Thoracic aorta (tissue), 2 donors: Measurements from ENCODE around the gene SOX6. TPM values are rescaled to one million over a fixed set of nuclear protein-coding genes. Genes with fewer than 3 reads are reported as not detected.

ENCODE experiments used
- ATAC-seq: fragments of 150-250 bp; one replicate; pipeline ENCODE4 v1.8.0; 2017; ENCODE audit warnings: low read depth; ENCODE audit not compliant: insufficient number of reproducible peaks, low FRiP score
- DNase-seq: peaks from one replicate; pipeline ENCODE4 v3.0.0-alpha.2; 2020; ENCODE audit warnings: low spot score
- H3K27ac ChIP-seq, 2 donors: fragments of 200-600 bp; sonication (generic); 1 replicate in 1 of 2; 2 replicates in 1 of 2; pipeline ENCODE4 v1.5.1; 2016; ENCODE audit warnings: mild to moderate bottlenecking in 2 of 2, moderate library complexity in 2 of 2
- H3K27me3 ChIP-seq: fragments of 200-600 bp; sonication (generic); replicated peaks from 2 replicates; pipeline ENCODE4 v1.6.0; 2016; ENCODE audit warnings: mild to moderate bottlenecking; ENCODE audit not compliant: insufficient read depth
- H3K36me3 ChIP-seq: fragments of 200-600 bp; sonication (generic); one replicate; pipeline ENCODE4 v1.5.1; 2016
- H3K4me1 ChIP-seq, 2 donors: fragments of 200-600 bp; sonication (generic); 1 replicate in 1 of 2; 2 replicates in 1 of 2; pipeline versions ENCODE4 v1.5.1 to v1.6.0; 2016; ENCODE audit warnings: low read depth in 2 of 2, mild to moderate bottlenecking in 1 of 2; ENCODE audit not compliant: control insufficient read depth in 1 of 2
- H3K4me3 ChIP-seq: fragments of 200-600 bp; sonication (generic); 2 replicates; pipeline ENCODE4 v1.5.1; 2016; ENCODE audit warnings: mild to moderate bottlenecking
- H3K9me3 ChIP-seq: fragments of 200-600 bp; sonication (generic); 2 replicates; pipeline ENCODE4 v1.5.1; 2016
- total RNA-seq, 2 donors: library from RNA; depleted of rRNA; stranded (reverse); fragments of >200 nt; gene quantifications; one replicate each; pipeline versions ENCODE4 v1.1.0 to v1.2.3, GENCODE V29; 2016
- TF ChIP-seq, protein P1 (sequence below): fragments of 200-600 bp; sonication (generic); IDR thresholded peaks from one replicate; pipeline ENCODE4 v1.5.1; 2019; ENCODE audit warnings: antibody characterized with exemption

The SOX6 gene
- total RNA-seq, 2 donors from 2014 or later: 0.27 to 0.56 TPM

DNA sequence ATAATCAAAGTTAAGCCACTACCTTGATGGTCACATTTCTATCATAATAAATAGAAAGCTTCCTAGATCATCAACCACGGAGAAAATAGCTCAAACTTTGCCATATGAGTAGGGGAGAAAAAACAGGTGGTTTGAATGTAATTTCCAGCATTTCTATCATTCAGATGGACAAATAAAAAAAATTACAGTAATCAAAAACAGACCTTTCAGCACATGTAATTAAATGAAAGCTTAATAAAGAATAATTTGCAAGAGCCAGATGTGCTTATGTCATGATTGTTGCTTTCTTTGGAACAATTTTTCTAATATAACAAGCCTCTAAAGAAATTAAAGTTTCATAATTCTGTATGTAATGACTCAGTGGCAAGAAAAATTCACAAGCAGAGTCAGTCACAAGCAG lies 297.0 kb downstream of the SOX6 start:
- no peak overlapping the region for H3K4me3 ChIP-seq
- DNase-seq: no peak
- H3K27ac ChIP-seq: no peak overlapping the region
- H3K27me3 ChIP-seq: no peaks in the 10 kb centered on the region
- no peak for ATAC-seq
- no peaks in the 10 kb centered on the region for H3K4me1 ChIP-seq
- H3K36me3 ChIP-seq: no peaks in the 10 kb centered on the region
- no peaks in the 10 kb centered on the region for H3K9me3 ChIP-seq
- TF ChIP-seq, protein P1, sequence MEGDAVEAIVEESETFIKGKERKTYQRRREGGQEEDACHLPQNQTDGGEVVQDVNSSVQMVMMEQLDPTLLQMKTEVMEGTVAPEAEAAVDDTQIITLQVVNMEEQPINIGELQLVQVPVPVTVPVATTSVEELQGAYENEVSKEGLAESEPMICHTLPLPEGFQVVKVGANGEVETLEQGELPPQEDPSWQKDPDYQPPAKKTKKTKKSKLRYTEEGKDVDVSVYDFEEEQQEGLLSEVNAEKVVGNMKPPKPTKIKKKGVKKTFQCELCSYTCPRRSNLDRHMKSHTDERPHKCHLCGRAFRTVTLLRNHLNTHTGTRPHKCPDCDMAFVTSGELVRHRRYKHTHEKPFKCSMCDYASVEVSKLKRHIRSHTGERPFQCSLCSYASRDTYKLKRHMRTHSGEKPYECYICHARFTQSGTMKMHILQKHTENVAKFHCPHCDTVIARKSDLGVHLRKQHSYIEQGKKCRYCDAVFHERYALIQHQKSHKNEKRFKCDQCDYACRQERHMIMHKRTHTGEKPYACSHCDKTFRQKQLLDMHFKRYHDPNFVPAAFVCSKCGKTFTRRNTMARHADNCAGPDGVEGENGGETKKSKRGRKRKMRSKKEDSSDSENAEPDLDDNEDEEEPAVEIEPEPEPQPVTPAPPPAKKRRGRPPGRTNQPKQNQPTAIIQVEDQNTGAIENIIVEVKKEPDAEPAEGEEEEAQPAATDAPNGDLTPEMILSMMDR: no peak

DNA sequence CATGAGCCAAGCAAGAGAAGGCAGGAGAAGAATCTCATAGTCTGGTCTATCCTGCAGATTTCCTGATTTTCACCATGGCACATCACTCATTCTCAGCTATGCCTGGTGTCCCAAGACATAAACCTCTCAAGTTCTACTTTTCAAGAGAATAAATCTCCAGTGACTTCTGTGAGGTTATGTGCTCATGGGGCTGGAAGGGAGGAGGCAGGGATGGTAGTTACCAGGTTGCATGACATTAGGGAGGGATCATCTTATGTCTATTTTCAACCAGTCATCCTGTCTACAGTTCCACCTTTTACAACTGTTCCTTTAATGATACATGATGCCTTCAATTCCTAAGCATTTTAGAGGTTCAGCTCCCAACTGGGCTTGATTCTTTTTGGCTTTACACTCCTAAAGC lies 297.7 kb downstream of the SOX6 start:
- H3K4me3 ChIP-seq: no peak overlapping the region
- ATAC-seq (no peak), DNase-seq (no peak)
- no peak overlapping the region for H3K27ac ChIP-seq
- H3K9me3 ChIP-seq: no peaks in the 10 kb centered on the region
- TF ChIP-seq, protein P1: no peak
- H3K4me1 ChIP-seq: no peaks in the 10 kb centered on the region
- H3K36me3 ChIP-seq: no peaks in the 10 kb centered on the region
- H3K27me3 ChIP-seq: no peaks in the 10 kb centered on the region

DNA sequence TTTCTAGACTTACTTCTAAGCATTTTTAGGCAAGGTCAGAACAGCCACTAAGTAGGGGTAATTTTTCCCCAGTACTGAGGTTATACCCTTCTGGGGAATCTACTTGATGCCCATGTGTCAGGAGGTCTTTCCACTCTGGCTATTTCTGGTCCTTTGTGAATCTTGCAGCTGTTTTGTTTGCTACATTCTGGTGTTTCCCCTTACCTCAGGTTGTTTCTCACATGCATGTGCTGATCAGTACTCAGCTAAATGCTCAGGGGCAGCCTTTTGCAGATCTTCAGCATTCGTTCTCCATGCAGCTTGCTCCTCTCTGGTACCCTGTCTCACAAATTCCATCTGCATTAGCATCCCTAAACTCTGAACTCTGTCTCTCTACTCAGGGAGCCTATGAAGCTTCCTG lies 303.6 kb downstream of the SOX6 start:
- H3K27ac ChIP-seq: no peak overlapping the region

DNA sequence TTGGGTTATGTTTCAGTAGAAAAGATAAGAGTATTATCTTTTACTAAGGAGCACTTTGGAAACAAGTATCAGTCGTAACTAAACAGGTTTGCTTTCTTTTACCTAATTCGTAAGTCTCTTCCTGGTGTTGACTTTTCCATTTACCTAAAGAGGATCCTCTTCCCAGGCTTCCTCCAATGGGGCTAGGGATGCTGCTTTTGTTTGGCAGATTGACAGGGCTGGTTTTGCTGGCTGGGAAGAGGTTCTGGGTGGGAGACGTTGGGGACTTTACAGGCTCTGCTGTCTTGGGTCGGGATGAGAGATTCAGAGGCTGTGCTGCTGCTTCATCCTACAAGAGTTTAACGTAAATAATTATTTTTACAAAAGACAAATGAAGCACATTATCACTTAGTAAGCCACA lies 306.7 kb downstream of the SOX6 start:
- TF ChIP-seq, protein P1: no peak
- no peak for ATAC-seq
- no peaks in the 10 kb centered on the region for H3K4me1 ChIP-seq
- H3K36me3 ChIP-seq: no peaks in the 10 kb centered on the region
- no peak for DNase-seq
- no peaks in the 10 kb centered on the region for H3K9me3 ChIP-seq
- no peaks in the 10 kb centered on the region for H3K27me3 ChIP-seq
- no peak overlapping the region for H3K27ac ChIP-seq
- H3K4me3 ChIP-seq: no peak overlapping the region

More for the DNA sequence above, 303.6 kb downstream of the SOX6 start:
- ATAC-seq: no peak
- no peaks in the 10 kb centered on the region for H3K4me1 ChIP-seq
- no peak for DNase-seq
- no peaks in the 10 kb centered on the region for H3K27me3 ChIP-seq
- no peak overlapping the region for H3K4me3 ChIP-seq
- TF ChIP-seq, protein P1: no peak
- no peaks in the 10 kb centered on the region for H3K36me3 ChIP-seq
- no peaks in the 10 kb centered on the region for H3K9me3 ChIP-seq

DNA sequence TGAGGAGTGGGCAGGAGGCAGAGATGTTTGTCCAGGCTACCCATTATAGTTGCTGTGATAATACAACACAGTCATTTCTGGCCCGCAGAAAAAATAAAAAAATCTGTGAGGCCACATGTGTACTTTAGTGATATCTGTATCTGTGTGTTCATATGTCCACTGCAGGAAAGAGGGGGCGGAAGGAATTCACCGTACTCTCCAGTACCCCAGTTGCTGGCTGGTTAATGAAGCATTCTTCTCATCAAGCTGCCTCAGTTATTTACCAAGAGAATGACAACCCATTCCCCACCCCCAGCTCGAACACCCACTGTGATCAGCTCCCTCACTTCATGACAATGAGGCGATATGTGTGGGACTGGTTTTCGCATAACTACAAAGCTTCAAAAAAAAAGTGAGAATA lies 309.3 kb downstream of the SOX6 start:
- Histone ChIP-seq H3K27ac (no peak overlapping the region), H3K4me1 (no peaks in the 10 kb centered on the region), H3K9me3 (no peaks in the 10 kb centered on the region), H3K36me3 (no peaks in the 10 kb centered on the region), H3K4me3 (no peak overlapping the region), H3K27me3 (no peaks in the 10 kb centered on the region)
- DNase-seq (no peak), ATAC-seq (no peak)
- TF ChIP-seq, protein P1: no peak
